Mesothelial cell of epicardium (in vitro differentiated cells): ENCODE data around the gene IZUMO4. TPM values are rescaled to one million over a fixed set of nuclear protein-coding genes. Genes with fewer than 3 reads are reported as not detected.

Experiments
- DNase-seq, 2 experiments: peaks; one replicate each; pipeline ENCODE4 v3.0.0; 2021; ENCODE audit warnings: low spot score in 2 of 2; ENCODE audit not compliant: unreplicated experiment in 2 of 2
- H3K27ac Mint-ChIP-seq: 2 replicates; pipeline ENCODE4 v1.8.0; 2021; ENCODE audit warnings: mixed read lengths
- H3K27me3 Mint-ChIP-seq: 2 replicates; pipeline ENCODE4 v1.8.0; 2021; ENCODE audit warnings: low read depth, mixed read lengths
- H3K36me3 Mint-ChIP-seq: 2 replicates; pipeline ENCODE4 v1.8.0; 2021; ENCODE audit warnings: mixed read lengths
- H3K4me1 Mint-ChIP-seq: 2 replicates; pipeline ENCODE4 v1.8.0; 2021; ENCODE audit warnings: mixed read lengths
- H3K4me3 Mint-ChIP-seq: 2 replicates; pipeline ENCODE4 v1.8.0; 2021; ENCODE audit warnings: mild to moderate bottlenecking, moderate library complexity, mixed read lengths
- H3K9me3 Mint-ChIP-seq: 2 replicates; pipeline ENCODE4 v1.8.0; 2021; ENCODE audit warnings: mixed read lengths
- CTCF ChIP-seq: fragments of 200-600 bp; sonication (generic); IDR thresholded peaks from one replicate; pipeline ENCODE4 v1.5.0; 2021; ENCODE audit warnings: antibody characterized with exemption; ENCODE audit not compliant: unreplicated experiment
- total RNA-seq: library from RNA; stranded (reverse); gene quantifications from 3 replicates; pipeline ENCODE4 v1.2.1, GENCODE V29; 2021

IZUMO4 gene
- total RNA-seq, 1 donor from 2014 or later = 13.8 TPM

DNA sequence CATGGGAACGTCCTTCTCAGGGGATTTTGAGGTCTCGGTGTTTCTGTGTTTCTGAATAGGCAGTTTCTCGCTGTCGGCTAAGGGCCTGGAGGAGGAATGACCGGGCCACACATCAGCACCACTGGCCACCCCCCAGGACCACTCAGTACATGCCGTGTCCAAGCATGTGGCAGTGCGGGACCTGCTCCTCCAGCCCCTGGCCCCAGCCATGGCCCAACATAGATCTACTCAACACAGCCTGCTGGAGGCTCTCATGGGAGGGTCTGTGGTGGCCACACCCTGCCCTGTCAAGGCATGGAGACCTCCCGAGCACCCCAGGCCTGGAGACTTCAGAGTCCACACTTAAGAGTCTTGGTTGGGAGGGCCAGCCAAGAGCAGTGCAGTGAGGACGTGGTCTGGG lies 17.5 kb downstream of the IZUMO4 start:
- Mint-ChIP-seq H3K27ac (no peak overlapping the region), H3K27me3 (no peaks in the 10 kb centered on the region), H3K4me1 (no peaks in the 10 kb centered on the region), H3K9me3 (no peaks in the 10 kb centered on the region), H3K4me3 (no peak overlapping the region), H3K36me3 (peaks cover 33% of the 10 kb centered on the region)
- DNase-seq = no peak
- no peak for TF ChIP-seq CTCF

DNA sequence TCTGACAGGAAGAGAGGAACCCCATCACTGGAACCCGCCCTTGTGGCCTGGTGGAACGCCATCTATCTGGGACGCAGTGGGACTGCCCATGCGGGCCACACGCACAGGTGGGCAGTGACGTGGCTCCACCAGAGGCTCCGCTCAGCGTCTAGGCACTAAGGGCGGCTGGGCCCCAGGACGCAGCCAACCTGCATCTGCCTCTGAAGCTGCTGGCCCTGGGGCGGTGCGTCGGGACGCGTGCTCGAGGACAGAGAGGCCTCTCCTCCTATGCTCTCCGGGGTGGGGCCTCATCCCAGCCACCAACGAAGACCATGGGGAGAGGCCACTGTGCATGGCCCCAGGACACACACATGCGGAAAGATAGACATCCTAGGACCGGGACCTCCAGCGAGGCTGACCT lies 18.1 kb downstream of the IZUMO4 start:
- Mint-ChIP-seq H3K27me3 (no peaks in the 10 kb centered on the region), H3K27ac (no peak overlapping the region), H3K9me3 (no peaks in the 10 kb centered on the region), H3K4me1 (no peaks in the 10 kb centered on the region), H3K4me3 (no peak overlapping the region), H3K36me3 (peaks cover 34% of the 10 kb centered on the region)
- no peak for TF ChIP-seq CTCF
- no peak for DNase-seq

DNA sequence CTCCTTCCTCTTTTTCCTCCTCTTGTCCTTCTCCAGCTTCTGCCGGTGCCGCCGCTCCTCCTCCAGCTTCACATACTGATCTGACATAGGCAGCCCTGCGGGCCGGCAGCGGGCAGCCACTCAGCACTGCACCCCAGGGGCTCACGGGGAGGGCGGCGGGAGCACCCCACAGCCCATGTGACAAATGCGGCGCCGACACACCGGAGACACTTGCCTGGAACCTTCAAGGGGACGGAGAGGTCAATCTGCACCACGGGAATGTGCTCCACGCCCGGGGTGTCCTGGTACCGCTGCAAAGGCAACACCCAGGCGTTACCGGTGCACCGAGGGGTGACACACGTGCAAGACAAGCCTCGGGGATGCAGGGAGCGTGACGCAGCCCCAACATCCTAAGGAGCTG lies 18.6 kb downstream of the IZUMO4 start:
- no peaks in the 10 kb centered on the region for H3K4me1 Mint-ChIP-seq
- no peak for DNase-seq
- H3K9me3 Mint-ChIP-seq = no peaks in the 10 kb centered on the region
- H3K4me3 Mint-ChIP-seq = no peak overlapping the region
- H3K27me3 Mint-ChIP-seq = no peaks in the 10 kb centered on the region
- peaks cover 34% of the 10 kb centered on the region for H3K36me3 Mint-ChIP-seq
- no peak for TF ChIP-seq CTCF
- H3K27ac Mint-ChIP-seq = no peak overlapping the region

DNA sequence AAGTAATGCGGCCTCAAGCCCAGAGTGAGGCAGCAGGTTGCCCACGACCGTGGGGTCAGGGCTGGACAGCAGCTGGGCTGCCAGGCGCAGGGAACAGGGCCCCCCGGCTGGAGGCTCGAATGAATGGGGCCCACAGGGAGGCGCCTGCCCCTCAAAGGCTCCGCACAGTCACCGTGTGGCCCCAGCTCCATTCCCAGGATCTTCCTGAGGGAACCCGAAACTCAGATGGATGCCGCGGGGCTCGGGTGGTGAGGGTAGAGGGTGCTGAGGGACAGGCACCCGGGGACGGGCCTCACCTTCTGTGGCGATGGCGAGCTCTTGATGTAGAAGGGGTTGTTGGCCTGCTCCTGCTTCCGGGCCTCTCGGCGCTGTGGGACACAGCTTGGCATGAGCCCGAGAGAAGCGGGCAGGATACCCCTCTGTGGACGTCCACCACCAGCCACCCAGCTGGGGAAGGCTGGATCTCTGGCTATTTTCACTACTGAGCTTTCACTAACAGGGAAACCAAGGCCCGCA lies 19.3 kb downstream of the IZUMO4 start:
- Mint-ChIP-seq H3K27ac (no peak overlapping the region), H3K4me1 (no peaks in the 10 kb centered on the region), H3K4me3 (no peak overlapping the region), H3K36me3 (peaks cover 34% of the 10 kb centered on the region), H3K9me3 (no peaks in the 10 kb centered on the region), H3K27me3 (no peaks in the 10 kb centered on the region)
- no peak for DNase-seq
- TF ChIP-seq CTCF = no peak

- H3K27ac Mint-ChIP-seq = no peak overlapping the region
- H3K4me1 Mint-ChIP-seq = no peaks in the 10 kb centered on the region
- H3K9me3 Mint-ChIP-seq = no peaks in the 10 kb centered on the region
- DNase-seq = no peak
- no peak for TF ChIP-seq CTCF
- H3K27me3 Mint-ChIP-seq = no peaks in the 10 kb centered on the region
- no peak overlapping the region for H3K4me3 Mint-ChIP-seq
- peaks cover 39% of the 10 kb centered on the region for H3K36me3 Mint-ChIP-seq
Measured at GRCh38 chr19:2116507-2116906, 19.8 kb downstream of the IZUMO4 start.
